Measurements from ENCODE around the gene FAM78A. TPM values are rescaled to one million over a fixed set of nuclear protein-coding genes. Genes with fewer than 3 reads are reported as not detected.

The FAM78A gene
- total RNA-seq, 1 experiment from 2014 or later, result 3.4 TPM

DNA sequence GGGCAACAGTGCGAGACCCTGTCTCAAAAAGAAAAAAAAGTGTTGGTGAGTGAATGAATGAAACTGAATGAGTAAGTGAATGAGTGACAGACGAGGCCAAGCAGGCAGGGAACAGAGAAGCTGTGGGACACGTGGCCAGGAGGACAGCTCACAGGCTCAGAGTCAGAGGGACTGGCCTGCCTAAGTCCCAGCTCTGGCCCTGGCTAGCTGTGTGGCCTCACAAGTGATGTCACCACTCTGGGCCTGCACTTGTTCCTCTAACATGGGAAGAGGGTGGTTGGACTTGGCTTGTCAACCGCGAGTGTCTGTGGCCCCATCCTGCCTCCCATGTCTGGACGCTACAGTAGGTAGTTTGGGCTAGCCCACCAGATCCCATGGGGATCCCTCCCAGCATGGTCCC is 8.5 kb upstream of the FAM78A start:
- intact Hi-C loops (cut with micrococcal nuclease), result no loop called here
- Histone ChIP-seq H3K4me3 (replicated peaks in 1 of 2; ENCODE audit: low read depth in 1 of 2, low read length in 2 of 2) (no peak overlapping the region), H3K9ac (ENCODE audit: low read length) (no peak overlapping the region), H3K36me3 (ENCODE audit: control insufficient read depth in 1 of 2, insufficient read depth in 2 of 2, low read length in 2 of 2) (no peaks in the 10 kb centered on the region), H3K9me2 (ENCODE audit: insufficient read depth) (no peaks in the 10 kb centered on the region), H3K4me1 (ENCODE audit: control insufficient read depth in 1 of 2, insufficient read depth in 2 of 2, low read length in 2 of 2) (no peaks in the 10 kb centered on the region), H3K79me2 (ENCODE audit: insufficient read depth, low read length) (no peaks in the 10 kb centered on the region), H3K27me3 (ENCODE audit: insufficient read depth, low read length) (no peaks in the 10 kb centered on the region), H3K9me3 (ENCODE audit: control insufficient read depth in 1 of 2, insufficient read depth in 1 of 2, low read depth in 1 of 2, low read length in 2 of 2) (no peaks in the 10 kb centered on the region), H2AFZ (ENCODE audit: low read depth, low read length, poor library complexity, severe bottlenecking) (no peak overlapping the region), H3K27ac (ENCODE audit: low read depth, low read length) (no peak overlapping the region), H3K4me2 (ENCODE audit: low read length) (no peak overlapping the region), H4K20me1 (ENCODE audit: insufficient read depth) (no peaks in the 10 kb centered on the region)
- POLR2A ChIA-PET, result no interaction called here
- RAD21 ChIA-PET (ENCODE audit: low non-redundant PET in 1 of 2, low total read pairs in 2 of 2, uncharacterized antibody in 2 of 2, unreplicated experiment in 2 of 2), result no interaction called here
- TF ChIP-seq, protein P1, sequence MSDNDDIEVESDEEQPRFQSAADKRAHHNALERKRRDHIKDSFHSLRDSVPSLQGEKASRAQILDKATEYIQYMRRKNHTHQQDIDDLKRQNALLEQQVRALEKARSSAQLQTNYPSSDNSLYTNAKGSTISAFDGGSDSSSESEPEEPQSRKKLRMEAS (IDR thresholded peaks at IDR 0.05), result no peak
- TF ChIP-seq ZFX (IDR thresholded peaks at IDR 0.05) (no peak), YY1 (IDR thresholded peaks at IDR 0.05; ENCODE audit: extremely low read depth, insufficient replicate concordance, low read depth, low read length) (no peak), TCF7L2 (IDR thresholded peaks at IDR 0.05; ENCODE audit: borderline replicate concordance, extremely low read depth, insufficient read depth, insufficient read length) (no peak)
- TF ChIP-seq, protein P2, sequence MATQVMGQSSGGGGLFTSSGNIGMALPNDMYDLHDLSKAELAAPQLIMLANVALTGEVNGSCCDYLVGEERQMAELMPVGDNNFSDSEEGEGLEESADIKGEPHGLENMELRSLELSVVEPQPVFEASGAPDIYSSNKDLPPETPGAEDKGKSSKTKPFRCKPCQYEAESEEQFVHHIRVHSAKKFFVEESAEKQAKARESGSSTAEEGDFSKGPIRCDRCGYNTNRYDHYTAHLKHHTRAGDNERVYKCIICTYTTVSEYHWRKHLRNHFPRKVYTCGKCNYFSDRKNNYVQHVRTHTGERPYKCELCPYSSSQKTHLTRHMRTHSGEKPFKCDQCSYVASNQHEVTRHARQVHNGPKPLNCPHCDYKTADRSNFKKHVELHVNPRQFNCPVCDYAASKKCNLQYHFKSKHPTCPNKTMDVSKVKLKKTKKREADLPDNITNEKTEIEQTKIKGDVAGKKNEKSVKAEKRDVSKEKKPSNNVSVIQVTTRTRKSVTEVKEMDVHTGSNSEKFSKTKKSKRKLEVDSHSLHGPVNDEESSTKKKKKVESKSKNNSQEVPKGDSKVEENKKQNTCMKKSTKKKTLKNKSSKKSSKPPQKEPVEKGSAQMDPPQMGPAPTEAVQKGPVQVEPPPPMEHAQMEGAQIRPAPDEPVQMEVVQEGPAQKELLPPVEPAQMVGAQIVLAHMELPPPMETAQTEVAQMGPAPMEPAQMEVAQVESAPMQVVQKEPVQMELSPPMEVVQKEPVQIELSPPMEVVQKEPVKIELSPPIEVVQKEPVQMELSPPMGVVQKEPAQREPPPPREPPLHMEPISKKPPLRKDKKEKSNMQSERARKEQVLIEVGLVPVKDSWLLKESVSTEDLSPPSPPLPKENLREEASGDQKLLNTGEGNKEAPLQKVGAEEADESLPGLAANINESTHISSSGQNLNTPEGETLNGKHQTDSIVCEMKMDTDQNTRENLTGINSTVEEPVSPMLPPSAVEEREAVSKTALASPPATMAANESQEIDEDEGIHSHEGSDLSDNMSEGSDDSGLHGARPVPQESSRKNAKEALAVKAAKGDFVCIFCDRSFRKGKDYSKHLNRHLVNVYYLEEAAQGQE (IDR thresholded peaks at IDR 0.05; ENCODE audit: low read depth), result no peak
- BruUV-seq (replicated peaks), result no TSS peak
- DNase-seq (ENCODE audit: low read depth, low spot score), result no peak
- CTCF ChIA-PET, result no interaction called here
- ATAC-seq, result no peak

Data from HCT116 (cell line).